SH-SY5Y (cell line): ENCODE results near the gene WIF1.

Source experiments
- GATA2 ChIP-seq: IDR thresholded peaks from 2 replicates; pipeline ENCODE4 v1.6.1; 2011; ENCODE audit warnings: mild to moderate bottlenecking, low read depth, low read length
- GATA3 ChIP-seq: IDR thresholded peaks from 2 replicates; pipeline ENCODE4 v1.6.1; 2011; ENCODE audit warnings: low read depth, mild to moderate bottlenecking, low read length, moderate library complexity

- TF ChIP-seq GATA2: no peak
- TF ChIP-seq GATA3: no peak
These were observed 27.5 kb downstream of the WIF1 start for GRCh38 chr12:65093606-65094005.
